HG03064 (cell line): Measurements from ENCODE around the gene NLRP7.
"Not testable (repeated sequence)": the region's sequence is repeated elsewhere in the genome, so short reads cannot be mapped to it uniquely, and the experiment has no call there.

Experiments
- ATAC-seq: cut with Tn5 transposase; IDR thresholded peaks from one replicate; pipeline ENCODE4 v1.9.1; 2021; ENCODE audit warnings: low read depth; ENCODE audit not compliant: unreplicated experiment

The NLRP7 gene

GRCh38 chr19:54947381-54947780, at the start of gene NLRP7:
Gene NLRP7 (minus strand): TSS chr19:54947530.
- no peak for ATAC-seq

- no peak for ATAC-seq
These were observed 48.2 kb upstream of the NLRP7 start for GRCh38 chr19:54995561-54995960.

GRCh38 chr19:54989531-54989930, 42.2 kb upstream of the NLRP7 start:
- ATAC-seq = not testable (repeated sequence)

GRCh38 chr19:54982562-54982961, 35.2 kb upstream of the NLRP7 start:
- not testable (repeated sequence) for ATAC-seq

GRCh38 chr19:54973229-54974090, 26.1 kb upstream of the NLRP7 start:
- ATAC-seq = not testable (repeated sequence)

GRCh38 chr19:54971446-54971845, 24.1 kb upstream of the NLRP7 start:
- not testable (repeated sequence) for ATAC-seq

- no peak for ATAC-seq
These were observed 22.3 kb upstream of the NLRP7 start for GRCh38 chr19:54969647-54970046.

GRCh38 chr19:54967611-54968010, 20.3 kb upstream of the NLRP7 start:
- ATAC-seq = no peak

GRCh38 chr19:54965055-54965454, 17.7 kb upstream of the NLRP7 start:
- ATAC-seq = not testable (repeated sequence)

GRCh38 chr19:54959840-54960239, 12.5 kb upstream of the NLRP7 start:
- no peak for ATAC-seq

- ATAC-seq = no peak
These were observed 8.0 kb upstream of the NLRP7 start for GRCh38 chr19:54955376-54955775.

- not testable (repeated sequence) for ATAC-seq
These were observed 6.0 kb upstream of the NLRP7 start for GRCh38 chr19:54953345-54953713.

- ATAC-seq = no peak
These were observed 5.4 kb upstream of the NLRP7 start for GRCh38 chr19:54952591-54953344.

GRCh38 chr19:54950580-54950979, 3.2 kb upstream of the NLRP7 start:
- ATAC-seq = not testable (repeated sequence)

- ATAC-seq = no peak
These were observed 2.1 kb upstream of the NLRP7 start for GRCh38 chr19:54949412-54949811.

GRCh38 chr19:54943772-54944361, 3.5 kb downstream of the NLRP7 start:
- not testable (repeated sequence) for ATAC-seq

GRCh38 chr19:54939538-54939937, 7.8 kb downstream of the NLRP7 start:
- not testable (repeated sequence) for ATAC-seq

- no peak for ATAC-seq
These were observed 8.4 kb downstream of the NLRP7 start for GRCh38 chr19:54938906-54939305.

GRCh38 chr19:54937926-54938325, 9.4 kb downstream of the NLRP7 start:
- ATAC-seq = no peak

- ATAC-seq = no peak
These were observed 19.0 kb downstream of the NLRP7 start for GRCh38 chr19:54928299-54928698.

GRCh38 chr19:54923276-54923675, 24.1 kb downstream of the NLRP7 start:
- no peak for ATAC-seq
